ENCODE measurements around the gene EIF4ENIF1. TPM values are rescaled to one million over a fixed set of nuclear protein-coding genes. Genes with fewer than 3 reads are reported as not detected.

Gene EIF4ENIF1
- total and polyA plus RNA-seq, 2 experiments from 2014 or later: 10.8 to 13.4 TPM

GRCh38 chr22:31431950-31432349, 57.7 kb downstream of the EIF4ENIF1 start:
- Histone ChIP-seq H3F3A (replicated peaks; ENCODE audit: low read depth) (no peaks in the 10 kb centered on the region), H3K79me2 (replicated peaks; ENCODE audit: insufficient read depth) (no peaks in the 10 kb centered on the region), H3K27ac (ENCODE audit: low read depth) (no peak overlapping the region), H3K4me3 (no peak overlapping the region), H4K20me1 (replicated peaks; ENCODE audit: insufficient read depth) (peaks cover 3% of the 10 kb centered on the region; the same call in 1 of the 2 replicates), H2AFZ (no peak overlapping the region), H3K4me1 (ENCODE audit: insufficient read depth) (no peaks in the 10 kb centered on the region), H3K4me2 (no peak overlapping the region), H3K27me3 (ENCODE audit: insufficient read depth) (no peaks in the 10 kb centered on the region), H3K9me2 (ENCODE audit: insufficient read depth) (no peaks in the 10 kb centered on the region), H3K36me3 (ENCODE audit: insufficient read depth) (peaks cover 46% of the 10 kb centered on the region)
- Mint-ChIP-seq H3K4me3 (no peak overlapping the region), H3K9me3 (no peaks in the 10 kb centered on the region), H3K36me3 (ENCODE audit: low read depth) (peaks cover 81% of the 10 kb centered on the region), H3K27me3 (ENCODE audit: insufficient read depth, low read depth, poor library complexity) (peaks cover 5% of the 10 kb centered on the region), H3K4me1 (no peaks in the 10 kb centered on the region), H3K27ac (no peak overlapping the region)
- no peak for TF ChIP-seq EZH2 (IDR thresholded peaks at IDR 0.05; ENCODE audit: low read depth, unreplicated experiment)
- TF ChIP-seq, protein P1, sequence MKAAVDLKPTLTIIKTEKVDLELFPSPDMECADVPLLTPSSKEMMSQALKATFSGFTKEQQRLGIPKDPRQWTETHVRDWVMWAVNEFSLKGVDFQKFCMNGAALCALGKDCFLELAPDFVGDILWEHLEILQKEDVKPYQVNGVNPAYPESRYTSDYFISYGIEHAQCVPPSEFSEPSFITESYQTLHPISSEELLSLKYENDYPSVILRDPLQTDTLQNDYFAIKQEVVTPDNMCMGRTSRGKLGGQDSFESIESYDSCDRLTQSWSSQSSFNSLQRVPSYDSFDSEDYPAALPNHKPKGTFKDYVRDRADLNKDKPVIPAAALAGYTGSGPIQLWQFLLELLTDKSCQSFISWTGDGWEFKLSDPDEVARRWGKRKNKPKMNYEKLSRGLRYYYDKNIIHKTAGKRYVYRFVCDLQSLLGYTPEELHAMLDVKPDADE (IDR thresholded peaks at IDR 0.05): no peak
- no peak for TF ChIP-seq STAT1 (IDR thresholded peaks at IDR 0.05; ENCODE audit: unreplicated experiment)
- no peak for TF ChIP-seq EZH2phosphoT487 (IDR thresholded peaks at IDR 0.05; ENCODE audit: unreplicated experiment)
- no peak for TF ChIP-seq ZNF114 (CRISPR knock-in tag; IDR thresholded peaks at IDR 0.05)
- no peak for TF ChIP-seq JUNB (IDR thresholded peaks at IDR 0.05; ENCODE audit: unreplicated experiment)
- TF ChIP-seq, protein P2, sequence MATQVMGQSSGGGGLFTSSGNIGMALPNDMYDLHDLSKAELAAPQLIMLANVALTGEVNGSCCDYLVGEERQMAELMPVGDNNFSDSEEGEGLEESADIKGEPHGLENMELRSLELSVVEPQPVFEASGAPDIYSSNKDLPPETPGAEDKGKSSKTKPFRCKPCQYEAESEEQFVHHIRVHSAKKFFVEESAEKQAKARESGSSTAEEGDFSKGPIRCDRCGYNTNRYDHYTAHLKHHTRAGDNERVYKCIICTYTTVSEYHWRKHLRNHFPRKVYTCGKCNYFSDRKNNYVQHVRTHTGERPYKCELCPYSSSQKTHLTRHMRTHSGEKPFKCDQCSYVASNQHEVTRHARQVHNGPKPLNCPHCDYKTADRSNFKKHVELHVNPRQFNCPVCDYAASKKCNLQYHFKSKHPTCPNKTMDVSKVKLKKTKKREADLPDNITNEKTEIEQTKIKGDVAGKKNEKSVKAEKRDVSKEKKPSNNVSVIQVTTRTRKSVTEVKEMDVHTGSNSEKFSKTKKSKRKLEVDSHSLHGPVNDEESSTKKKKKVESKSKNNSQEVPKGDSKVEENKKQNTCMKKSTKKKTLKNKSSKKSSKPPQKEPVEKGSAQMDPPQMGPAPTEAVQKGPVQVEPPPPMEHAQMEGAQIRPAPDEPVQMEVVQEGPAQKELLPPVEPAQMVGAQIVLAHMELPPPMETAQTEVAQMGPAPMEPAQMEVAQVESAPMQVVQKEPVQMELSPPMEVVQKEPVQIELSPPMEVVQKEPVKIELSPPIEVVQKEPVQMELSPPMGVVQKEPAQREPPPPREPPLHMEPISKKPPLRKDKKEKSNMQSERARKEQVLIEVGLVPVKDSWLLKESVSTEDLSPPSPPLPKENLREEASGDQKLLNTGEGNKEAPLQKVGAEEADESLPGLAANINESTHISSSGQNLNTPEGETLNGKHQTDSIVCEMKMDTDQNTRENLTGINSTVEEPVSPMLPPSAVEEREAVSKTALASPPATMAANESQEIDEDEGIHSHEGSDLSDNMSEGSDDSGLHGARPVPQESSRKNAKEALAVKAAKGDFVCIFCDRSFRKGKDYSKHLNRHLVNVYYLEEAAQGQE (IDR thresholded peaks at IDR 0.05; ENCODE audit: unreplicated experiment): no peak
- no peak for TF ChIP-seq NANOG (IDR thresholded peaks at IDR 0.05; ENCODE audit: borderline replicate concordance)
- TF ChIP-seq ZNF462 (CRISPR knock-in tag; IDR thresholded peaks at IDR 0.05): no peak
- TF ChIP-seq CREB1 (CRISPR knock-in tag; IDR thresholded peaks at IDR 0.05; ENCODE audit: low read depth): no peak
- no peak for TF ChIP-seq POLR2AphosphoS5 (IDR thresholded peaks at IDR 0.05; ENCODE audit: low read depth)
- no peak for TF ChIP-seq ZNF331 (CRISPR knock-in tag; IDR thresholded peaks at IDR 0.05; ENCODE audit: low read depth)
- TF ChIP-seq, protein P3, sequence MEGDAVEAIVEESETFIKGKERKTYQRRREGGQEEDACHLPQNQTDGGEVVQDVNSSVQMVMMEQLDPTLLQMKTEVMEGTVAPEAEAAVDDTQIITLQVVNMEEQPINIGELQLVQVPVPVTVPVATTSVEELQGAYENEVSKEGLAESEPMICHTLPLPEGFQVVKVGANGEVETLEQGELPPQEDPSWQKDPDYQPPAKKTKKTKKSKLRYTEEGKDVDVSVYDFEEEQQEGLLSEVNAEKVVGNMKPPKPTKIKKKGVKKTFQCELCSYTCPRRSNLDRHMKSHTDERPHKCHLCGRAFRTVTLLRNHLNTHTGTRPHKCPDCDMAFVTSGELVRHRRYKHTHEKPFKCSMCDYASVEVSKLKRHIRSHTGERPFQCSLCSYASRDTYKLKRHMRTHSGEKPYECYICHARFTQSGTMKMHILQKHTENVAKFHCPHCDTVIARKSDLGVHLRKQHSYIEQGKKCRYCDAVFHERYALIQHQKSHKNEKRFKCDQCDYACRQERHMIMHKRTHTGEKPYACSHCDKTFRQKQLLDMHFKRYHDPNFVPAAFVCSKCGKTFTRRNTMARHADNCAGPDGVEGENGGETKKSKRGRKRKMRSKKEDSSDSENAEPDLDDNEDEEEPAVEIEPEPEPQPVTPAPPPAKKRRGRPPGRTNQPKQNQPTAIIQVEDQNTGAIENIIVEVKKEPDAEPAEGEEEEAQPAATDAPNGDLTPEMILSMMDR (conservative IDR thresholded peaks at IDR 0.05; ENCODE audit: low read depth in 2 of 2): no peak
- ATAC-seq (no peak), DNase-seq (ENCODE audit: low spot score) (no peak)
